K562 (cell line): Measurements from ENCODE around the gene CREG2. TPM values are rescaled to one million over a fixed set of nuclear protein-coding genes. Genes with fewer than 3 reads are reported as not detected.

Experiments
- ATAC-seq: fragments of 200-7000 bp; cut with Tn5 transposase; 3 replicates; pipeline ENCODE4 v1.9.1; 2020; ENCODE audit warnings: moderate library complexity
- BruUV-seq: library from RNA; stranded (reverse); fragments of 400-500 nt; replicated peaks from 2 replicates; lab custom pipeline; 2021; lab: Mats Ljungman, UMichigan
- CTCF ChIA-PET: fragments of 300-600 bp; formaldehyde crosslinking; extraction: SDS; loops from one replicate; lab custom pipeline; 2021; ENCODE audit warnings: low intra/inter-chr PET ratio; lab: Yijun Ruan, JAX
- POLR2A ChIA-PET: fragments of 300-600, 350-650 bp; sonication (Branson Sonifier 250); formaldehyde crosslinking; extraction: SDS; loops from one replicate; lab custom pipeline; 2021; ENCODE audit warnings: antibody characterized with exemption, inconsistent platforms; lab: Yijun Ruan, JAX
- DNase-seq, 4 experiments: peaks; one replicate each; pipeline versions ENCODE4 v3.0.0 to v3.0.0-alpha.2; 2011 to 2018; ENCODE audit warnings: low spot score in 3 of 4, mixed read lengths in 3 of 4; ENCODE audit errors: extremely low read depth in 1 of 4
- FAIRE-seq: peaks from 2 replicates; lab custom pipeline; 2011; peaks lifted over from hg19 to GRCh38; lab: Jason Lieb, UNC
- H2AFZ ChIP-seq: 2 replicates; pipeline ENCODE4 v1.6.0; 2011; ENCODE audit warnings: low read depth, low read length, control low read depth, inconsistent platforms
- H3K27ac ChIP-seq: fragments of 200-600 bp; 3 replicates; pipeline ENCODE4 v1.8.0; 2011; ENCODE audit warnings: low read depth, mild to moderate bottlenecking, control low read depth, inconsistent platforms, low read length, moderate library complexity, mixed read lengths; ENCODE audit errors: extremely low read depth
- H3K27me3 ChIP-seq, 2 experiments: fragments of 300-600 bp in 1 of 2; 2 replicates in 1 of 2; 3 replicates in 1 of 2; pipeline versions ENCODE4 v1.6.0 to v1.8.0; 2011; ENCODE audit warnings: inconsistent platforms in 2 of 2, low read length in 2 of 2, mild to moderate bottlenecking in 1 of 2, mixed read lengths in 1 of 2, moderate library complexity in 1 of 2; ENCODE audit not compliant: control insufficient read depth in 2 of 2, insufficient read depth in 2 of 2
- H3K36me3 ChIP-seq: fragments of 300-600 bp; 3 replicates; pipeline ENCODE4 v1.8.0; 2011; ENCODE audit warnings: mild to moderate bottlenecking, low read length, inconsistent platforms; ENCODE audit not compliant: control insufficient read depth, insufficient read depth
- H3K4me1 ChIP-seq, 2 experiments: fragments of 200-600 bp in 1 of 2; replicated peaks in 1 of 2; 2 replicates in 1 of 2; 3 replicates in 1 of 2; pipeline versions ENCODE4 v1.5.1 to v1.8.0; 2011; ENCODE audit warnings: inconsistent platforms in 2 of 2, low read length in 2 of 2, mild to moderate bottlenecking in 1 of 2, mixed read lengths in 1 of 2, moderate library complexity in 1 of 2; ENCODE audit not compliant: control insufficient read depth in 2 of 2, insufficient read depth in 2 of 2
- H3K4me2 ChIP-seq: 2 replicates; pipeline ENCODE4 v1.6.1; 2011; ENCODE audit warnings: low read length, control low read depth, inconsistent platforms, mixed read lengths; ENCODE audit not compliant: insufficient read depth
- H3K4me3 ChIP-seq: fragments of 200-600 bp; sonication (generic), shearing (Covaris generic); 2 replicates; pipeline ENCODE4 v1.5.1; 2016; ENCODE audit warnings: control low read depth, inconsistent platforms
- H3K79me2 ChIP-seq: fragments of 200-600 bp; 3 replicates; pipeline ENCODE4 v1.8.0; 2011; ENCODE audit warnings: low read length, inconsistent platforms; ENCODE audit not compliant: control insufficient read depth, insufficient read depth
- H3K9ac ChIP-seq, 2 experiments: 2 replicates each; pipeline versions ENCODE4 v1.6.0 to v1.6.1; 2011; ENCODE audit warnings: low read depth in 2 of 2, low read length in 2 of 2, control low read depth in 1 of 2, inconsistent platforms in 1 of 2, mild to moderate bottlenecking in 1 of 2, mixed read lengths in 1 of 2; ENCODE audit not compliant: insufficient read depth in 1 of 2
- H3K9me1 ChIP-seq: one replicate; pipeline ENCODE4 v1.6.0; 2011; ENCODE audit warnings: inconsistent platforms, mild to moderate bottlenecking, low read length, moderate library complexity; ENCODE audit not compliant: control insufficient read depth, insufficient read depth
- H3K9me3 ChIP-seq: replicated peaks from 2 replicates; pipeline ENCODE4 v1.5.1; 2011; ENCODE audit warnings: low read depth, low read length, inconsistent platforms; ENCODE audit not compliant: control insufficient read depth, insufficient read depth
- H4K20me1 ChIP-seq: replicated peaks from 2 replicates; pipeline ENCODE4 v1.6.1; 2011; ENCODE audit warnings: low read length, inconsistent platforms, mixed read lengths; ENCODE audit not compliant: control insufficient read depth, insufficient read depth
- CEBPG ChIP-seq, 3 experiments: fragments of 200-800 bp in 1 of 3; sonication (Bioruptor generic) in 1 of 3; sonication (generic) in 1 of 3; formaldehyde crosslinking in 1 of 3; IDR thresholded peaks in 2 of 3; conservative IDR thresholded peaks in 1 of 3; 2 replicates each; pipeline versions ENCODE4 v1.6.1 to v1.8.0; 2016 to 2022; ENCODE audit warnings: missing compliant biosample characterization in 2 of 3, missing genetic modification characterization in 2 of 3, mild to moderate bottlenecking in 1 of 3, missing genetic modification reagents in 1 of 3
- EHMT2 ChIP-seq: fragments of 450-650 bp; IDR thresholded peaks from 2 replicates; pipeline ENCODE4 v1.6.1; 2018; ENCODE audit warnings: antibody characterized with exemption
- ETV1 ChIP-seq: fragments of 450-650 bp; conservative IDR thresholded peaks from 2 replicates; pipeline ENCODE4 v1.6.1; 2016; ENCODE audit warnings: missing genetic modification characterization, control low read depth, low read depth, missing compliant biosample characterization
- FOXM1 ChIP-seq, 2 experiments: fragments of 450-650 bp in 1 of 2; sonication (generic) in 1 of 2; formaldehyde crosslinking in 1 of 2; IDR thresholded peaks; 2 replicates each; pipeline versions ENCODE4 v1.6.1 to v1.9.0; 2017 to 2022; ENCODE audit warnings: low read depth in 2 of 2, mild to moderate bottlenecking in 2 of 2, missing genetic modification reagents in 1 of 2, moderate library complexity in 1 of 2
- GTF2E2 ChIP-seq: fragments of 200-800 bp; sonication (Bioruptor generic); IDR thresholded peaks from 2 replicates; pipeline ENCODE4 v1.6.1; 2016; ENCODE audit warnings: missing genetic modification characterization, missing compliant biosample characterization
- MEIS2 ChIP-seq: fragments of 450-650 bp; IDR thresholded peaks from 2 replicates; pipeline ENCODE4 v1.6.1; 2014; ENCODE audit warnings: mild to moderate bottlenecking; ENCODE audit not compliant: partially characterized antibody
- MIER1 ChIP-seq: fragments of 450-650 bp; IDR thresholded peaks from 2 replicates; pipeline ENCODE4 v1.6.1; 2016; ENCODE audit warnings: antibody characterized with exemption, mild to moderate bottlenecking, low read depth
- ZNF445 ChIP-seq: fragments of 250-450 bp; sonication (Bioruptor Pico); IDR thresholded peaks from 2 replicates; pipeline ENCODE4 v1.4.0; 2020; ENCODE audit warnings: low read depth, mild to moderate bottlenecking, moderate library complexity
- WGBS: fragments of 100-300 bp; shearing (Covaris generic); methylation state at CpG from one replicate; pipeline ENCODE4 v1.1.6; 2016; ENCODE audit warnings: low coverage, mixed read lengths; ENCODE audit not compliant: insufficient coverage; ENCODE audit errors: missing lambda C conversion rate; 5-methylcytosine and 5-hydroxymethylcytosine counted together
- in situ Hi-C: fragments of 300-500 bp; cut with MboI; formaldehyde crosslinking; loops from 4 replicates; pipeline ENCODE4 v1.15.0; 2018; ENCODE audit warnings: inconsistent platforms, mixed read lengths
- intact Hi-C: fragments of 100-400 bp; cut with micrococcal nuclease; formaldehyde crosslinking; loops from 2 replicates; pipeline ENCODE4 v1.14.2; 2022
- polyA plus RNA-seq, 8 experiments: library from polyadenylated mRNA; depleted of rRNA in 4 of 8; stranded (reverse) in 5 of 8; unstranded in 3 of 8; fragments of >200 nt; fragmentation: Nextera tagmentation in 2 of 8; fragmentation: Illumina TruSeq in 1 of 8; extraction: Ambion mirVana in 2 of 8; extraction: Trizol in 1 of 8; gene quantifications; 2 replicates each; pipeline versions ENCODE4 v1.2.1 to v1.2.3, GENCODE V29; 2011 to 2014; ENCODE audit warnings: inconsistent platforms in 1 of 8, missing spikeins in 1 of 8
- total RNA-seq, 7 experiments: library from RNA; depleted of rRNA in 6 of 7; stranded (reverse); fragments of >200 nt in 6 of 7; fragmentation: Illumina TruSeq in 2 of 7; extraction: Trizol in 2 of 7; gene quantifications; 2 replicates each; pipeline versions ENCODE4 v1.2.1 to v1.2.3, GENCODE V29; 2011 to 2021; ENCODE audit warnings: low replicate concordance in 1 of 7
- TF ChIP-seq, protein P1 (sequence below): fragments of 450-650 bp; formaldehyde crosslinking; conservative IDR thresholded peaks from 2 replicates; pipeline ENCODE4 v1.4.0; 2022; ENCODE audit warnings: mild to moderate bottlenecking, missing genetic modification characterization
- TF ChIP-seq, protein P2 (sequence below), 2 experiments: fragments of 450-650 bp in 1 of 2; sonication (generic) in 1 of 2; formaldehyde crosslinking in 1 of 2; IDR thresholded peaks in 1 of 2; conservative IDR thresholded peaks in 1 of 2; 2 replicates each; pipeline versions ENCODE4 v1.6.1 to v1.8.1; 2016 to 2023; ENCODE audit warnings: mild to moderate bottlenecking in 2 of 2, moderate library complexity in 2 of 2, inconsistent platforms in 1 of 2, missing genetic modification reagents in 1 of 2

CREG2 gene
- total and polyA plus RNA-seq, 9 of the 15 experiments (the other 6 are each of a cell fraction or from before 2014, with no cell fraction given) = not detected

DNA sequence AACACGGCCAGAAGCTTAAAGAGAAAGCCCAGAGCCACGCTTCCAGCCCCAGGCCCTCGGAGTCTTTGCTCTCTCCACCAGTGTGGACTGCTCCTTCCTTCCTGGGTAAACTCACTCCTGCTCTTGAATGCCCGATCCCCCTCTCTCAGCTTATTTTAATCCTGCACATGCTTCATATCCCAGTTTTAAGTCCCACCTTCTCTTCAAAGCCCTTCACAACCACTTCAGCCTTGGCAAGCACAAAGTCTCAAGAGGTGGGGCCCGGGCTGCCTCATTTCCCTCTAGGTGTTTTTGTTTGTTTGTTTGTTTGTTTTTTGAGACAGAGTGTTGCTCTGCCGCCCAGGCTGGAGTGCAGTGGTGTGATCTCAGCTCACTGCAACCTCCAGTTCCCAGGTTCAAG, 21.6 kb upstream of the CREG2 start:
- CTCF ChIA-PET = no interaction called here
- no peaks in the 10 kb centered on the region for H3K9me1 ChIP-seq

DNA sequence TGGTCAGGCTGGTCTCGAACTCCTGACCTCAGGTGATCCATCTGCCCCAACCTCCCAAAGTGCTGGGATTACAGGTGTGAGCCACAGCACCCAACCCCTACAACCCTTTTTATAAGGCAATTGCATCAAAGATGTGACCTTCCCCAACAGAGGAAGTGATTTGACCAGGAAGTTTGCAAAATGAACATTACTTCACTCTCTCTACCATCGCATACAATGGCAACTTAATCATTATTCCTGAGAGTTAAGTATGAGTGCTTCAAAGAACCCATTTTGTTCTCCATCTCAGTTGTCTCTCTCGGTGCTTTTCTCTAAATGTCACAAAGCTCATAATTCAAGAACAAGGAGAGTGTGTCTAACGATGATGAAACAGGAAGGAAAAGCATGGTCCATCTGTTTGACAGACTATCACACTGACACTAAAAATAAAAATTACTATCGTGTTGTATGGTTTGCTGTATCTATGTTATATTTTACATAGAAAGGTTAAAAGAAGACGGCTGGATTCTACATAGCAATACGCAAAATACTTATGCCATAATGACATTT, 18.1 kb upstream of the CREG2 start:
- WGBS = 1% methylated on average over 7 of the region's 7 CpGs
- Histone ChIP-seq H2AFZ (no peak overlapping the region), H3K27ac (no peak overlapping the region), H3K4me1 (no peaks in the 10 kb centered on the region), H3K4me3 (no peak overlapping the region), H3K4me2 (no peak overlapping the region), H3K9ac (no peak overlapping the region), H3K27me3 (peaks cover 25 to 70% of the 10 kb centered on the region in 2 experiments), H3K9me1 (no peaks in the 10 kb centered on the region), H3K9me3 (no peaks in the 10 kb centered on the region)
- DNase-seq = no peak
- ATAC-seq = no peak
- in situ Hi-C loops = no loop called here
- intact Hi-C loops = loop anchor here (10.0 kb wide), 1 partner anchor 371 kb away; no protein-coding TSS in a partner anchor
- FAIRE-seq = no peak
- TF ChIP-seq CEBPG (CRISPR knock-in tag; IDR thresholded peaks at IDR 0.05) (no peak), CEBPG (tag; conservative IDR thresholded peaks at IDR 0.05 in 1 of 2, IDR thresholded peaks at IDR 0.05 in 1 of 2) (0 out of 4 replicates have a peak, but pooled peaks of 1 of the 2 experiments have one; percentile 17), MEIS2 (peak; percentile 23), EHMT2 (no peak), ETV1 (tag) (0 out of 2 replicates have a peak, but pooled peaks have one; percentile 20), ZNF445 (no peak)
- TF ChIP-seq, protein P1, sequence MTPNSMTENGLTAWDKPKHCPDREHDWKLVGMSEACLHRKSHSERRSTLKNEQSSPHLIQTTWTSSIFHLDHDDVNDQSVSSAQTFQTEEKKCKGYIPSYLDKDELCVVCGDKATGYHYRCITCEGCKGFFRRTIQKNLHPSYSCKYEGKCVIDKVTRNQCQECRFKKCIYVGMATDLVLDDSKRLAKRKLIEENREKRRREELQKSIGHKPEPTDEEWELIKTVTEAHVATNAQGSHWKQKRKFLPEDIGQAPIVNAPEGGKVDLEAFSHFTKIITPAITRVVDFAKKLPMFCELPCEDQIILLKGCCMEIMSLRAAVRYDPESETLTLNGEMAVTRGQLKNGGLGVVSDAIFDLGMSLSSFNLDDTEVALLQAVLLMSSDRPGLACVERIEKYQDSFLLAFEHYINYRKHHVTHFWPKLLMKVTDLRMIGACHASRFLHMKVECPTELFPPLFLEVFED (CRISPR knock-in tag) = no peak
- TF ChIP-seq, protein P2, sequence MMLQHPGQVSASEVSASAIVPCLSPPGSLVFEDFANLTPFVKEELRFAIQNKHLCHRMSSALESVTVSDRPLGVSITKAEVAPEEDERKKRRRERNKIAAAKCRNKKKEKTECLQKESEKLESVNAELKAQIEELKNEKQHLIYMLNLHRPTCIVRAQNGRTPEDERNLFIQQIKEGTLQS (IDR thresholded peaks at IDR 0.05) = 0 out of 2 replicates have a peak, but pooled peaks have one; percentile 13
- TF ChIP-seq, protein P2 (CRISPR knock-in tag; conservative IDR thresholded peaks at IDR 0.05) = no peak
- TF ChIP-seq, all 486 proteins: peak for 4
- CTCF ChIA-PET = no interaction called here
- POLR2A ChIA-PET = no interaction called here
- Histone ChIP-seq H4K20me1 (0 out of 2 replicates have a peak, but pooled peaks cover under 1% of the 10 kb centered on the region), H3K36me3 (no peaks in the 10 kb centered on the region), H3K79me2 (no peaks in the 10 kb centered on the region)
- no TSS peak for BruUV-seq

More for the DNA sequence above, 21.6 kb upstream of the CREG2 start:
- DNase-seq (no peak), ATAC-seq (no peak), FAIRE-seq (peak; percentile 29)
- H3K4me3 ChIP-seq = no peak overlapping the region
- 1% methylated on average over 6 of the region's 6 CpGs for WGBS
- no peak overlapping the region for H3K27ac ChIP-seq
- no peaks in the 10 kb centered on the region for H3K36me3 ChIP-seq
- no peak overlapping the region for H2AFZ ChIP-seq
- 0 out of 2 replicates have a peak, but pooled peaks cover 3% of the 10 kb centered on the region for H4K20me1 ChIP-seq
- intact Hi-C loops (loop anchor here (10.0 kb wide), 1 partner anchor 374 kb away; no protein-coding TSS in a partner anchor), in situ Hi-C loops (no loop called here)
- H3K4me2 ChIP-seq = no peak overlapping the region
- TF ChIP-seq FOXM1 (IDR thresholded peaks at IDR 0.05; ENCODE audit: low read depth) (no peak), FOXM1 (CRISPR knock-in tag; IDR thresholded peaks at IDR 0.05; ENCODE audit: low read depth) (no peak), GTF2E2 (tag) (no peak), MIER1 (no peak)
- no peaks in the 10 kb centered on the region for H3K79me2 ChIP-seq
- H3K9ac ChIP-seq = no peak overlapping the region
- H3K9me3 ChIP-seq = no peaks in the 10 kb centered on the region
- H3K4me1 ChIP-seq = no peaks in the 10 kb centered on the region
- POLR2A ChIA-PET = interaction anchor here (0.9 to 1.4 kb wide), 2 partner anchors 15 to 239 kb away, joined by 3 to 4 read pairs; no protein-coding TSS in a partner anchor
- H3K27me3 ChIP-seq = peaks cover 7 to 68% of the 10 kb centered on the region in 2 experiments; a peak in 3 of 5 replicates
- no TSS peak for BruUV-seq
